Measurements from ENCODE around the gene IGF2.

Gene IGF2

GRCh38 chr11:2169626-2170570 is 30.7 kb upstream of the IGF2 start:
- no peak for TF ChIP-seq CTCF (IDR thresholded peaks at IDR 0.05; ENCODE audit: low read depth, low read length, missing control alignments)
- DNase-seq (ENCODE audit: low read depth): no peak
- no peak overlapping the region for H3K4me3 ChIP-seq (ENCODE audit: low read depth, low read length)

DNA sequence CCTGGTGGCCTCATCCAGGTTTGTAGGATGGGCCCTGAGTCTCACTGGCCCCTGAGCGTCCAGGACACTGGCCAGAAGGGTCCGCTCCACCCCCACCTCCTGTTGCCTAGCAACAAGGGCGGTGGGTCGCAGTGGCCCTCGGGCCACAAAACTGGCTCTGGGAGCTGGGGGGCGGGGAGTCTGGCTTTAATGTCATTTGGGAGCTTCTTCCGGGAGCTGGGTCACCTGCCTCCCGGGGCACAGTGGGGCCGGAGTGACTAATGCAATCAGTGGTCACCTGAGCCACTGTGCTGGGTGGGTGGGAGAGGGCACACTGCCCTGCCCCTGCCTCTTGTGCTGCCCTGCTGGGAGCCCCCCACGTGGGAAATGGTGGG is 29.8 kb upstream of the IGF2 start:
- no peak for DNase-seq (ENCODE audit: low read depth)
- no peak overlapping the region for H3K4me3 ChIP-seq (ENCODE audit: low read depth, low read length)
- TF ChIP-seq CTCF (IDR thresholded peaks at IDR 0.05; ENCODE audit: low read depth, low read length, missing control alignments): no peak

DNA sequence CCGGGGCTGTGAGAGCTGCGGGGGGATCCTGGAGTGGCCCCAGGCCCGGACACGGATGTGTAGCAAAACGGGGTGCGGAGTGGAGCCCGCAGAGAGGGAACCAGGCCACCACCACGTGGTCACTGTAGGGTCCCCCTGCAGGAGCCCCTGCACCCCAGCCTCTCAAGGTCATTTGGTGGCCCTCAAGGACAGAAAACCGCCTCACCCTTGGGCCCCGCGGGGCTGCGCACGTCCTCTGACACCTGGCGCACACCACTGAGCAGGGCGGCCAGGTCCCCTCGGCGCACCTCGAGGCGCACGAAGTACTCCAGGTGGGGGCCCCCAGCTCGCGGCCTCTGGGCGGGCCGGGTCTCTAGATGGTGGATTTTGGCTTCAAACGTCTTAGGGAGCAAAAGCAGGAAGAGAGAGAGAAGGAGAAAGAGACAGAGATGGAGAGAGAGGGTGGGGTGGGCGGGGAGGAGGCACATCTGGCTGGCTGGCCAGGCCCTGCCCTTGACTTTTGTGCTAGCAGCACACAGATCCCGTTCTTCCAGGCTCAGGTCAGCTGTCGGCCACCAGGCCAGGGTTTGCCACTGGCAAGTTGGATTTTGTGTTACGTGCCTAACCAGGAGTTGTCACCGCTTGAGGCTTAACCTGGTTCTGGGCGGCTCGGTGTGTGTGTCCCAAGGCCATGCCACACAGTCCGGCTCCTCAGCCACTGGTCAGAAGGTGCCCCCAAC is 29.3 kb upstream of the IGF2 start:
- no peak for TF ChIP-seq CTCF (IDR thresholded peaks at IDR 0.05; ENCODE audit: low read depth, low read length, missing control alignments)
- H3K4me3 ChIP-seq (ENCODE audit: low read depth, low read length): no peak overlapping the region
- no peak for DNase-seq (ENCODE audit: low read depth)

DNA sequence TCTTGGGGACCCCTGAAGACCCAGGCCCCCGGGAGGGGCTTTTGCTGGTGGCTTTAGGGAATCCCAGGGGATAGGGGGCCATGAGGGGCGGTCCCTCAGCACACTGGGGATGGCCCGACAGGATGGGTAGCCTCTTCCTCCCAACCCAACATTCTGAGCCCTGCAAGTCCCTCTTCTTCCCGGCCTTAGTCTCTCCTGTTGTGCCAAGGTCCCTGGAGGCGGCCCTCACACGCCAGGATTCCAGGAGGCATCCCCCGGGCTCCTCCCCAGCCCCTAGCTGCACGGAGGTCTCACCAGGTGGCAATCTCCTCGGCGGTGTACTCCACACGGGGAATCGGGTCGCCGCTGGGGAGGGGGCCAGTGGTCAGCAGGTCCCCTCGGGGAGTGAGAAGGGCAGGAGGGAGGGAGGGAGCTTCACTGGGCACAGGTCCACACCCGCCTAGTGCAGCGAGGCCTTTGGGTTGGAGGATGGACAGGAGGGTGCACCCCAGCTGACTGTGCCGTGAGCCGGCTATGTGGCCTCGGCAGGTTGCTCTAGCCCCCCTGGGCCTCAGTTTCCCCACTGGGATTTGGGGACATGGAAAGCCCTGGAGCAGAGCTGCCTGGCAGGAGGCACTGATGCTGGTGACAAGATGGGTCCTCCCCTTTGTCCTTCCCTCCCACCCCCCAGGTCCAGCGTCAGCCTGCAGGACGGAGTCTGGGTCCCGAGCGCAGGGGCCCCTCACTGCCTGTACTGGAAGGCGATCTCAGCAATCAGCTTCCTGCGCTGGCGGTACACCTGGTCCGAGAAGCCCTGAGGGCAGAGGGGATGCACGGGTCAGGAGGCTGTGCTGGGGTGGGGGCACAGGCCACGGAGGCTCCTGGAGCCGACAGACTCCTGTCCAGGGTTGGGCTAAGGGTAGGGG is 28.2 kb upstream of the IGF2 start:
- no peak for DNase-seq (ENCODE audit: low read depth)
- no peak overlapping the region for H3K4me3 ChIP-seq (ENCODE audit: low read depth, low read length)
- no peak for TF ChIP-seq CTCF (IDR thresholded peaks at IDR 0.05; ENCODE audit: low read depth, low read length, missing control alignments)

- peak; percentile 59 for TF ChIP-seq CTCF (IDR thresholded peaks at IDR 0.05; ENCODE audit: low read depth, low read length, missing control alignments)
- H3K4me3 ChIP-seq (ENCODE audit: low read depth, low read length): no peak overlapping the region
- DNase-seq (ENCODE audit: low read depth): no peak
Observed at GRCh38 chr11:2166091-2166851, 27.1 kb upstream of the IGF2 start.

- H3K4me3 ChIP-seq (ENCODE audit: low read depth, low read length): no peak overlapping the region
- no peak for TF ChIP-seq CTCF (IDR thresholded peaks at IDR 0.05; ENCODE audit: low read depth, low read length, missing control alignments)
- DNase-seq (ENCODE audit: low read depth): no peak
Observed at GRCh38 chr11:2165571-2165970, 26.4 kb upstream of the IGF2 start.
